Heart left ventricle (tissue), 16 donors: Measurements from ENCODE around the gene PKNOX2. TPM values are rescaled to one million over a fixed set of nuclear protein-coding genes. Genes with fewer than 3 reads are reported as not detected.

Experiments
- ATAC-seq, 4 donors: fragments of 200-7000 bp; cut with Tn5 transposase; one replicate each; pipeline ENCODE4 v1.9.1; 2020 to 2022; ENCODE audit warnings: moderate library complexity in 4 of 4, mild to moderate bottlenecking in 3 of 4, moderate number of reproducible peaks in 1 of 4
- DNase-seq, 5 donors: peaks; one replicate each; pipeline ENCODE4 v3.0.0-alpha.2; 2020
- H3K27ac ChIP-seq, 12 donors: fragments of 200-600 bp; sonication (generic) in 4 of 12; one replicate each; pipeline versions ENCODE4 v1.5.0 to v1.8.0; 2016 to 2022; ENCODE audit warnings: mild to moderate bottlenecking in 2 of 12
- H3K27me3 ChIP-seq, 9 donors: fragments of 200-600 bp; sonication (generic) in 2 of 9; one replicate each; pipeline versions ENCODE4 v1.5.1 to v1.8.0; 2016 to 2022; ENCODE audit warnings: mild to moderate bottlenecking in 3 of 9
- H3K36me3 ChIP-seq, 9 donors: fragments of 200-600 bp; sonication (generic) in 2 of 9; one replicate each; pipeline versions ENCODE4 v1.5.0 to v1.8.0; 2018 to 2022; ENCODE audit warnings: mild to moderate bottlenecking in 2 of 9
- H3K4me1 ChIP-seq, 12 donors: fragments of 200-600 bp; sonication (generic) in 4 of 12; one replicate each; pipeline versions ENCODE4 v1.5.0 to v1.8.0; 2016 to 2022; ENCODE audit warnings: mild to moderate bottlenecking in 3 of 12
- H3K4me3 ChIP-seq, 12 donors: fragments of 200-600 bp; sonication (generic) in 4 of 12; one replicate each; pipeline versions ENCODE4 v1.5.0 to v1.8.0; 2017 to 2022; ENCODE audit warnings: mild to moderate bottlenecking in 9 of 12, moderate library complexity in 4 of 12
- H3K9me3 ChIP-seq, 12 donors: fragments of 200-600 bp; sonication (generic) in 4 of 12; one replicate each; pipeline versions ENCODE4 v1.5.0 to v1.8.0; 2016 to 2022; ENCODE audit warnings: mild to moderate bottlenecking in 1 of 12
- CTCF ChIP-seq, 12 donors: fragments of 200-600 bp; sonication (generic) in 4 of 12; IDR thresholded peaks; one replicate each; pipeline versions ENCODE4 v1.5.0 to v1.8.0; 2018 to 2022; ENCODE audit warnings: antibody characterized with exemption in 12 of 12, mild to moderate bottlenecking in 5 of 12
- POLR2A ChIP-seq, 2 donors: fragments of 450-650 bp; IDR thresholded peaks; one replicate each; pipeline ENCODE4 v1.6.1; 2017; ENCODE audit warnings: antibody characterized with exemption in 2 of 2, mild to moderate bottlenecking in 2 of 2, moderate library complexity in 2 of 2
- WGBS, 4 donors: extraction: QIAGEN DNeasy Blood & Tissue Kit in 2 of 4; methylation state at CpG; one replicate each; pipeline versions ENCODE4 v1.1.5 to v1.1.7; 2013 to 2018; 5-methylcytosine and 5-hydroxymethylcytosine counted together
- intact Hi-C, 10 donors: fragments of 100-400 bp; cut with DNase I; formaldehyde crosslinking; loops; one replicate each; pipeline versions ENCODE4 v1.11.1 to v1.14.2; 2022
- polyA plus RNA-seq, 2 donors: library from polyadenylated mRNA; stranded (reverse); fragments of 200-250 nt; gene quantifications; one replicate each; pipeline ENCODE4 v1.2.3, GENCODE V29; 2013
- total RNA-seq, 9 donors: library from RNA; depleted of rRNA in 2 of 9; stranded (reverse); fragments of >200 nt in 2 of 9; fragmentation: NEBNext Ultra II Directional in 3 of 9; extraction: Animal tissue kit (Norgen Biotek cat#: 25700) in 3 of 9; gene quantifications; one replicate each; pipeline versions ENCODE4 v1.1.0 to v1.2.4, GENCODE V29; 2016 to 2023
- donor health status: ischemic (EF 13 %, LVEDD 7.1; RV severe dilation, severe dysfunction).
- donor health status: healthy with polysubstance abuse.
- donor health status: DM: no; HTN: yes; CAD: no.
- donor health status: DM: no; HTN: no; CAD: no.
- donor health status: ischemic (EF 25% LVEDD 6.9; RV normal size, moderate dysfunction).
- donor health status: ischemic (EF 25% LVEDD 5.7; RV mildly dilated, moderate dysfunction).
- donor health status: healthy.
- donor health status: DM: yes; HTN: yes; CAD: no.
- donor health status: ischemic (EF 35%, LVEDD 5.7; RV mildly dilated, moderate dysfunction).
- donor health status: nonischemic (EF 11% LVEDD 7.7; RV severe dilation, severe dysfunction).
- donor health status: DM: yes; HTN: yes; CAD: no.
- donor health status: PGD.
- donor health status: ischemic (EF 29% LVEDD 5.4; RV normal size, mild dysfunction).
- donor health status: nonischemic (EF 23%, LVEDD 6.1; RV moderate dilation, normal function).

The PKNOX2 gene
- total and polyA plus RNA-seq, 11 donors, result 3.1 to 9.4 (median 4.5) TPM

- intact Hi-C loops, result loop anchor here in 1 of 10 donors (10.0 kb wide), 1 partner anchor 86 kb away; the partner anchor contains the start of gene PKNOX2
- H3K4me3 ChIP-seq, result no peak overlapping the region
- H3K9me3 ChIP-seq, result no peaks in the 10 kb centered on the region
- peaks cover 0 to 20% (median 0%) of the 10 kb centered on the region in 12 donors for H3K4me1 ChIP-seq
- 72 to 77% (median 74%) methylated on average over 16 to 17 of the region's 17 CpGs for WGBS, 4 donors
- DNase-seq (no peak), ATAC-seq (no peak)
- no peak for TF ChIP-seq POLR2A (IDR thresholded peaks at IDR 0.05)
- no peak for TF ChIP-seq CTCF (IDR thresholded peaks at IDR 0.05)
- no peaks in the 10 kb centered on the region for H3K36me3 ChIP-seq
- no peak overlapping the region for H3K27ac ChIP-seq
- no peaks in the 10 kb centered on the region for H3K27me3 ChIP-seq
Observed at GRCh38 chr11:125250318-125251213, 86.0 kb downstream of the PKNOX2 start.

- TF ChIP-seq CTCF (IDR thresholded peaks at IDR 0.05) (no peak), POLR2A (IDR thresholded peaks at IDR 0.05) (no peak)
- no peak for ATAC-seq
- intact Hi-C loops, result loop anchor here in 1 of 10 donors (10.0 kb wide), 1 partner anchor 86 kb away; the partner anchor contains the start of gene PKNOX2
- Histone ChIP-seq H3K4me1 (peaks cover 0 to 22% (median 1%) of the 10 kb centered on the region in 12 donors), H3K27me3 (no peaks in the 10 kb centered on the region), H3K9me3 (no peaks in the 10 kb centered on the region), H3K27ac (no peak overlapping the region), H3K4me3 (no peak overlapping the region), H3K36me3 (no peaks in the 10 kb centered on the region)
- DNase-seq, result no peak
- 93 to 96% (median 95%) methylated on average over 5 of the region's 5 CpGs for WGBS, 4 donors
Observed at GRCh38 chr11:125251214-125251545, 86.6 kb downstream of the PKNOX2 start.

GRCh38 chr11:125251956-125252355, 87.4 kb downstream of the PKNOX2 start:
- Histone ChIP-seq H3K27ac (no peak overlapping the region), H3K4me3 (no peak overlapping the region), H3K4me1 (peaks cover 0 to 30% (median 1%) of the 10 kb centered on the region in 12 donors), H3K9me3 (no peaks in the 10 kb centered on the region), H3K27me3 (no peaks in the 10 kb centered on the region), H3K36me3 (no peaks in the 10 kb centered on the region)
- ATAC-seq (no peak), DNase-seq (no peak)
- WGBS, 4 donors, result 80 to 87% (median 85%) methylated on average over 7 of the region's 7 CpGs
- TF ChIP-seq CTCF (IDR thresholded peaks at IDR 0.05), result no peak
- no peak for TF ChIP-seq POLR2A (IDR thresholded peaks at IDR 0.05)
- intact Hi-C loops, result loop anchor here in 1 of 10 donors (2.0 to 10.0 kb wide), 2 partner anchors 85 to 87 kb away; partner anchors contain the start of gene PKNOX2

GRCh38 chr11:125253289-125253688, 88.7 kb downstream of the PKNOX2 start:
- WGBS, 4 donors, result 52 to 61% (median 54%) methylated on average over 7 of the region's 7 CpGs
- Histone ChIP-seq H3K27me3 (no peaks in the 10 kb centered on the region), H3K27ac (peak overlapping the region in 7 of 12 donors; percentile 10 to 75 (median 65)), H3K36me3 (no peaks in the 10 kb centered on the region), H3K4me3 (no peak overlapping the region), H3K4me1 (peaks cover 0 to 29% (median 1%) of the 10 kb centered on the region in 12 donors), H3K9me3 (no peaks in the 10 kb centered on the region)
- peak in 2 of 4 donors; percentile 47 to 52 for ATAC-seq
- intact Hi-C loops, result loop anchor here in 1 of 10 donors (2.0 to 10.0 kb wide), 2 partner anchors 84 to 88 kb away; partner anchors contain the start of gene PKNOX2
- TF ChIP-seq CTCF (IDR thresholded peaks at IDR 0.05), result no peak
- no peak for DNase-seq
